ENCODE results near the gene SEPTIN8.

The SEPTIN8 gene

DNA sequence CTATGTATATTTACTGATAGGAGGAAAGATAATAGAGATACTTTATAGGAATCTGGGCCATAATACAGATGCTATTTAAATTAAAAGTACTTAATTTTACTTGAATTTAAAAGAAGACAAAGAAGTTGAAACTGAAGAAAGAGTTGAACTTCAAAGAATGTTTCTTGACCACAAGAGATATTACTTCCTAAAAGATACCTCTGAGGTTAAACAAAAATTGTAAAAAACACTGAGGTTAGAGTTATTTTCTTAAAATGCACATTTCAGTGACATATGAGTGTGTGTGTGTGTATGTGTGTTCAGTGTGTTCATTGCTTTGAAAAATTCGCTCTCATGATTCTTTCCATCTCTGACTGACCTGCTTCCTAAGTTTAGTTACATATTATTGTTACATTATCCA, 3.5 kb upstream of the SEPTIN8 start:
- DNase-seq (ENCODE audit: low spot score) = no peak

GRCh38 chr5:132779961-132780360, 2.9 kb upstream of the SEPTIN8 start:
- DNase-seq (ENCODE audit: low spot score) = no peak

GRCh38 chr5:132778856-132779255, 1.8 kb upstream of the SEPTIN8 start:
- no peak for DNase-seq (ENCODE audit: low spot score)

DNA sequence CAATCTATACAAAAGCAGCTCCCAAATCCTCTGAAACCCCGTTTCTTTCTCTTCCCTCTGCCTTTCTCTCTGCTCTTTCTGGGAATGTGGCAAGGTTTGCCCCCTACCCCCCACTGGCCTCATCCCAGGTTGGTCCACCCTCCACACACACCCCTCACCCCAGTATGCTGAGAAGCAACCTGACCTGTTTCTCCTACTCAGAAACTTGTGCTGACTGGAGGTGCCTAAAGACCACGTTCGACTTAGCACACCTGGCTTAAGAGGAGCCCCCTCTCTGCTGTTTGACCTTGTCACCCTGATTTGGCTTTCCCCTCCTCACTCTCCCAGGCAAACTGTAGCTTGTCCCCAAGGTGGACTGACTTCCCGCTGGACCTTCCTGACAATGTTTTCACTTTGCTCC, 1.1 kb upstream of the SEPTIN8 start:
- no peak for DNase-seq (ENCODE audit: low spot score)

DNA sequence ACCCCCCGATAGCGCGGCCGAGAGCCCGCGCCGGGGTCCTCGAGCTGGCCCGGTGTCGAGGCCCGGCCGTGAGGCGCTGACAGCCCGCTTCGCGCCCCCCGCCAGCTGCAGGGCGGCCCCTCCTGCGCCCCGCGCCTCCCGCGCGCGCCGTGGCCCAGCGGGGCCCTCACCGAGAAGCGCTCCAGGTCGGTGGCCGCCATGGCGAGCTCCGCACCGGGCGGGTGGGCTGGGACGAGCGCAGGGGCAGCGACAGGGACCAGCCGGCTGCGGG, 166 bp downstream of the SEPTIN8 start:
- DNase-seq (ENCODE audit: low spot score) = no peak

GRCh38 chr5:132776131-132776937, 705 bp downstream of the SEPTIN8 start:
- DNase-seq (ENCODE audit: low spot score) = peak; percentile 55

DNA sequence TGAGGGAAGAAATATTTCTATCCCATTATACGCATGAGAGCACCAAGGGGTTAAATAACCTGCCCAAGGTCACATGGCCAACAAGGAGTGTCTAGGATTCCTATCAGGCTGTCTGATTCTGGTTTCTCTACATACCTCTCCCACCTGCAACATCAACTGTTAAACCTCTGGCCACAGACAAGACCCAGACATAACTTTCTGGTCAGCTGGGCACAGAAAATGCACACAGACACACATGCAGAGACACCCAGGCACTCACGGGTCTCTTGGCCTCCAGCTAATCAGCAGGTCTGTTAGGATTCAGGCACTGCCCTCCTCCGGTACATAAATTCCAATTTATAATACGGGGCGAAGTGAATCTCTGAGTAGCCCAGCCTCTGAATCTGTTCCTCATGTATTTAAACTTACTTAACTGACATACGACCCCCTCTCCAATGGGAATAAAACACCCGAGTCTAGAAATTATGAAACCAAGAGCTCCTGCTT, 1.5 kb downstream of the SEPTIN8 start:
- peak; percentile 38 for DNase-seq (ENCODE audit: low spot score)

DNA sequence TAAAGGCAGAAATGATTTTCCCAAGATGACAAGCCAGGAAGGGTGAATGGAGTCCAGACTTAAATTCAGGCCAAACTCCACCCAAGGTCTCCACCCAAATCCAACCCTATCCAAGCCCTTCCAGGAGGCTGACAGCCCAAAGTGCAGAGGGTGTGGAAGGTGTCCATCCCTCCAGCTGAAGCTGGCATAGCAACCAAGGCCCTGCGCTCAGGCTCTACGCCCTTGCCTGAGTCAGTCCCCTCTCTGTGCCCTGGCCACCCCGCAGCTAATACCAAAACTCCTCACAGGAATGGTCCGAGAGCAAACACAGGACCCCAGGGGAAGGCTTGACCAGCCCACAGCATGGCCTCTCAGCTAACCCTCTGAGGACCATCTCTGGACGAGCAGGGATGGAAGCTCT, 2.1 kb downstream of the SEPTIN8 start:
- no peak for DNase-seq (ENCODE audit: low spot score)

DNA sequence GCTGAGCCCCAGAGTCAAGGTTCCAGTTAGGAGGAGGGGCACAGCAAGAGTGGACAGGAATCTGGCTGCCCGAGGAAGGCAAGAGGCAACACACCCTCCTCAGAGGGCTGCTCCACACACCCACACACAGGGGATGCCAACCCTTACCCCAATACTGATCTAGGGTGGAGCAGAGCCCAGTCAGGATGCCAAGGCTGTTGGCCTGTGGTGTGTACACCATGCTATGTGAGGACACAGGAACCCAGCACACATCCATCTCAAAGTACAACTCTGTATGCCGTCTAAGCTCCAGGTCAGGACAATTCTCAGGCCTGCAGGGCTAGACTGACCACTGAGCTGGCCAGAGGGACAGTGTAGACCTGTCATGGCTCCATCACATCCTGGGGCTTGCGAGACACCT, 2.6 kb downstream of the SEPTIN8 start:
- no peak for DNase-seq (ENCODE audit: low spot score)

DNA sequence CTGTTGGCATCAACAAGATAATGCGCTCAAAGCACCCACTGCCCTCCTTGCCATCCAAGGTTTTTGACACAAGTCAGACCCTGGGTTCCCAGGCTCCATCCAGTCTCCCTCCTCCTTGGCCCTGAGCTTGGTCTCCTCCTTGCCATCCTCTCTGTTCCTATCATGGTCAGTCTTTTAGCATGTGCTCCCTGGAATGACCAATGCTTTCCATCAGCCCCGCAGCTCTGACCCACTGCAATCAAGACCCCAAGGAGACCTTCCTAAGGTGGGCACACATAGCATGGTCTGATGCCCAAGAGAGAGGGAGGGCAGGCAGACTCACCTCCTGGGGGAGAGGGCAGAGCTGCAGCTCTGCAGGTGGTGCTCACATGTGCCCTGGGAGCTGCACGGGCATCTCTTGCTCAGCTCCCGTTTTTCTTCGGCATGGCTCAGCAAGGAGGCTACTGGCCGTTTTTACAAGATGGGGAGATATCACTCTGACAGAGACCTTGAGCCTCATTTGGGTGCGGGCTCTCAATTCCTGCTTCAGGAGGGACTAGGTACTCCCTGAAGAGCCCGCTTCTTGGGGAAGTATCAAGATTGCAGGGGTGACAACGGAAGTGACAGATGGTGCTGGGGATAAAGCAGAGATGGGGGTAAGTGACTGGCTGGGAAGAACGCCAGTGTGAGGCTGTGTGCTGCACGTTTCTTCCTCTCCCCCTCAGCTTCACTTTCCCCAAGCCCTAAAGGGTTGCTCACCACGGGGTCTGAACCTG, 3.3 kb downstream of the SEPTIN8 start:
- DNase-seq (ENCODE audit: low spot score) = no peak

- DNase-seq (ENCODE audit: low spot score) = no peak
These were observed 3.9 kb downstream of the SEPTIN8 start for GRCh38 chr5:132773114-132773513.

- no peak for DNase-seq (ENCODE audit: low spot score)
These were observed 4.6 kb downstream of the SEPTIN8 start for GRCh38 chr5:132772291-132773070.

DNA sequence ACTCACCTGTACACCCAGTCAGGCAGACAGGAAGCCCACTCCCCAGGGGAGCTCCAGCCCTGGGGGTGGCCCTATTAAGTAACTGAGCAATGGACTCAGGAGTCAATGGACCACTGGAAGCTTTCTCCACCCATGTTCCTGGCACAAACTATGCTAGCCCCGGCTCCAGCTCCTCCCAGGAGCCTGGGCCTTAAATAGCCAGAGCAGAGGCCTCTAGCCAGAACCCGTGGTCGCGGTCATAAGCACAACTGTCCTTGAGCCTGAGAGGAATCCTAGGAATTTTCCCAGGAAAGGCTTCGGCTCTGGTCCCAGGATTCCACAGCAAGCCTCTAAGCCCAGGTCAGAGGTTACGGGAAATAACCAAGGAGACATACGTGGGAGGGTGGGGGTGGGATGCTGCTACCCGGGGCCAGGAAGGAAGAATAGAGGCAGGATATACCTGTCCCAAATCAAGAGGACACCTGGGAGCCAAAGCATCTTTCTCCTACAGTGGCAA, 5.5 kb downstream of the SEPTIN8 start:
- DNase-seq (ENCODE audit: low spot score) = peak; percentile 60

DNA sequence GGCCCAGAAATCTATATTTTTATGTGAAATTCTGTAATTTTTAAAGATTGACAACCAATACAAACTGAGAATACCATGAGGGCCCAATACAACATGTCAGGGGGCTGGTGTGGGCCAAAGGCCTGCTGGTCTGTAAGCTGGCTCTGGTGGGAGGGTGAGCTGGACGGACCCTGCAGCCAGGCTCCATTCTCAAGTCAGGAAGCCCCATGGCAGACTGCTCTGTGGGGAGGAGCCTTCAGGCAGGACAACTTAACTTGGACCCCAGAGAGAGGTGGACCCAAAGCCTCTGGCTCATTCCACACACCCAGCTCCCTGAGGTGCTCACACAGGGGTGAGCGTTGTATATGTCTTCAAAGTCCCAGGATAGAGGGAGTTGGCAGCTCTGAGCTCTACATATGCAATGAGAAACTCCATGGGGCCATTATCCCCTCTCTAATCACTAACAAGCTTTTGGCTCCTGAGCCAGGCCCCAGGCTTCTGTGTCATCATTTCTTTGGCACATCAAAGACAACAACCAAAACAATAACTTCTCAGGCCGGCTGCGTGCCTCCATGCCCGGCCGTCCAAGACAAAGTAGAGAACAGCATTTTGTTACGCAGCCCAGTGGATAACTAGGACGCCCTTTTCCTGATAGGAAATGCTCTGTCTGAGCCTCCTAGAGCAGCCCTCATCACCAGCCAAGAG, 6.4 kb downstream of the SEPTIN8 start:
- DNase-seq (ENCODE audit: low spot score) = no peak

DNA sequence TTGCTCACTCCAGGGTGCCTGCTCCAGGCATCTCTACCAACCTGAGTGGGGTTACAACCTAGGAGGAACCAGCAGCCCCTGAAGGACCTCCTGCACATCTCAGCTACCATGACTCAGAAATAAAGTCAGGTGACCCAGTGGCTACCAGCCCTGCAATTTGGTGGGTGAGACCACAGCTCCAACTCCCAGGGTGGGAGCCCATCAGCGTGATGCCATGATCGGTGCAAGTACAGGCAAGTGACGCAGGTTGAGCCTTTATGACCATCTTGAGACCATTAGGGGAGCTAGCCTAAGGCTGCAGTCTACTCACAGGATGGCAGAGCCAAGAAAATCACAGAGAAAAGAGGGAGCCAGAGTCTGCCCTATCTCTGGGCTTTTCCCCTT, 8.6 kb downstream of the SEPTIN8 start:
- no peak for DNase-seq (ENCODE audit: low spot score)

DNA sequence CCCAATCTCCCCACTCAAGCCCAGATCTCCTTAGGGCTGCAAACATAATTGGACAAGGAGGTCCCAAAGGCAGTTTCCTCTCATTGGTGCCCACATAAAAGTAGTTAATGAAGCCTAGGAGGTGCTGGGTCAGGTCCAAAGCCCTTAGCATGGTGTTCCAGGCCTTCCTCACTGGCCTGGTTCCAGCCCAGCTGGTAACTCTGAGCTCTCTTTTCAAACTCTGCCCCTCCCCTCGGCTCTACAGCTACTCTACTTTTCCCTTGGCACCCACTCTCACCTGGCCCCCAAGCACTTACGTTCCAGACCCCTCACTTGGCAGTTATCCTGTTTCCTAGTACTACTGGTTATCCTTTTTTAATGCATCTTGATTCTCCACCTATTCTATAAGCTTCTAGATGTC, 9.9 kb downstream of the SEPTIN8 start:
- no peak for DNase-seq (ENCODE audit: low spot score)

DNA sequence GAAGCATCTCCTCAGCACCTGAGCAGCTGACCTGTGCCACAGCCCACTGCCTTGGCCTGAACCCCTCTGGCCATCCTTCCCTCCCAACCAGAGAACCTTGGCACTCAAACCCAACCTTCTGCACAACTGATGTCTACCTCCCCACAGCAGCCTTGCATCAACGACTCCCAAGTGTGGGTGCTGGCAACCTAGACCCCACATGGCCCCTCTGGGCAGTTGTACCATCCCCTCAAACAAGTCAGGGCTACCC, 10.3 kb downstream of the SEPTIN8 start:
- DNase-seq (ENCODE audit: low spot score) = no peak

DNA sequence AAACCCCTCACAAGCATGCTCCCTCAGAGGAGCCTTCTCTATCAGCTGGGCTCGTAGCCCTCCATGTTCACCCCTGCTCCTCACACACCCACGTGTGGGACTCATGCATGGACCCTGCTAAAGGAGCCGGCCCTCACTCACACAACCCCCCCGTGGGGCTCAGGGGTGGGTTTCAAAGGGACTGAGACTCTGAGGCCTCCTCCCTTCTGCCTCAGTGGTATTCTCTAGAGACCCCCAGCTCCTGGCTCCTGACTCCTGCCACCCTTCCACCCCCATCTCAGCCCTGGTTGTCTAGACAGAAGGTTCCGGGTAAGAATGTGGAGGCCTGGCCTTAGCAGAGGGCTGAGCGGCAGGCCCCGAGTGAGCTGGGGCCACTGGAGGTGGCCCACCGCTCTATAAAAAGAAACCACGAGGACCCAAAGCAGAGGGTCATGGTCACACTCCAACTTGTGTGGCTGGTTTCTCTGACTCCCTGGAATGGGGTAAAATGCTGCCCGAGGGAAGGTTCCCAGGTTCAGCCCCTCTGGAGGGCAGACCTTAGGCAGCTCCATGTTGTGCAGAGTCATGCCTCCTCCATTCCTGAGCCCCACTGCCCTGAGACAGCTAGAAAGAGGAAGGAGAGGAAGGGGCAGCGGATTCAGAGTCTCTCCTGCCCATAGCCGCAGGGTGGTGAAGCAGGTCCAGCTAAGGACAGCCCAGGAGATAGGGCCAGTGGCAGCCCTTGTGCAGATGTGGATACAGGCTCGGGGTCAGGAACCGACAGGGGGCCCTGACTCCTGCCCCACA, 10.8 kb downstream of the SEPTIN8 start:
- DNase-seq (ENCODE audit: low spot score) = no peak

GRCh38 chr5:132765311-132766019, 11.6 kb downstream of the SEPTIN8 start:
- no peak for DNase-seq (ENCODE audit: low spot score)

- no peak for DNase-seq (ENCODE audit: low spot score)
These were observed 12.3 kb downstream of the SEPTIN8 start for GRCh38 chr5:132764671-132765238.

DNA sequence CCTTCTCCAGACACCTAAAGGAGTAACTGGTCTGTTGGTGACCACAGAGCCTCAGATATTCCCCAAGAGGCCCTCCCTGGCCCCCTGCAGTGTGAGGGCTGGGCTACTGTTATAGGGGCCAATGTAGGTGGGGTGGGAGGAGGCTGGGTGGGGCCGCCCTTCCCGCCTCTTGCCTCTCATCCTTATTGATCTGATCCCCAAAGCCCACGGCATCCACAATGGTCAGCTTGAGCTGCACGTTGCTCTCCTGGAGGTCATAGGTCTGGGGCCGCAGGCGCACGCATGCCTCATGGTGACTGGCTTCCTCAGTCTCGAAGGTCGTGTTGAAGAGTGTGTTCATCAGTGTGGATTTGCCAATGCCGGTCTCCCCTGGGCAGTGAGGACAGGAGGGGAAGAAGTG, 13.0 kb downstream of the SEPTIN8 start:
- DNase-seq (ENCODE audit: low spot score) = no peak

Data from iPS-NIHi11 (cell line).